OCI-M2 (cell line): ENCODE data around the gene BSND.
"Not testable (repeated sequence)": the region's sequence is repeated elsewhere in the genome, so short reads cannot be mapped to it uniquely, and the experiment has no call there.

Experiments used
- DNase-seq: peaks from one replicate; lab custom pipeline; 2025; ENCODE audit not compliant: unreplicated experiment; lab: John Stamatoyannopoulos, UW

The BSND gene

GRCh38 chr1:55015731-55016620 lies 17.2 kb downstream of the BSND start:
- DNase-seq, result no peak

- no peak for DNase-seq
These were observed 19.7 kb downstream of the BSND start for GRCh38 chr1:55018395-55018794.

GRCh38 chr1:55021942-55022546 lies 23.3 kb downstream of the BSND start:
- DNase-seq, result peak; percentile 2

- DNase-seq, result not testable (repeated sequence)
These were observed 25.4 kb downstream of the BSND start for GRCh38 chr1:55024163-55024562.

- DNase-seq, result not testable (repeated sequence)
These were observed 27.9 kb downstream of the BSND start for GRCh38 chr1:55026682-55027081.

GRCh38 chr1:55031098-55031497 lies 32.4 kb downstream of the BSND start:
- DNase-seq, result not testable (repeated sequence)

- DNase-seq, result no peak
These were observed 34.5 kb downstream of the BSND start for GRCh38 chr1:55033265-55033614.

- no peak for DNase-seq
These were observed 35.9 kb downstream of the BSND start for GRCh38 chr1:55034476-55035133.

GRCh38 chr1:55035904-55036303 lies 37.2 kb downstream of the BSND start:
- no peak for DNase-seq

- DNase-seq, result no peak
These were observed 39.2 kb downstream of the BSND start for GRCh38 chr1:55037733-55038551.

- no peak for DNase-seq
These were observed 39.8 kb downstream of the BSND start for GRCh38 chr1:55038552-55038838.

GRCh38 chr1:55038974-55039341 lies 40.2 kb downstream of the BSND start:
- no peak for DNase-seq

GRCh38 chr1:55039342-55040082 lies 40.8 kb downstream of the BSND start, which contains the start of gene PCSK9:
Gene PCSK9, plus strand, starts transcription at chr1:55039548. Its CDS starts 290 bp downstream, at chr1:55039838.
- no peak for DNase-seq

GRCh38 chr1:55040083-55040932 lies 41.6 kb downstream of the BSND start:
- DNase-seq, result no peak

GRCh38 chr1:55040933-55041494 lies 42.3 kb downstream of the BSND start:
- DNase-seq, result no peak

GRCh38 chr1:55041613-55042012 lies 42.9 kb downstream of the BSND start:
- no peak for DNase-seq

GRCh38 chr1:55043011-55043410 lies 44.3 kb downstream of the BSND start:
- DNase-seq, result no peak

GRCh38 chr1:55043726-55044125 lies 45.0 kb downstream of the BSND start:
- DNase-seq, result no peak

- DNase-seq, result no peak
These were observed 46.1 kb downstream of the BSND start for GRCh38 chr1:55044617-55045397.
